Type B pancreatic cell (in vitro differentiated cells): ENCODE measurements around the gene KIF26B. TPM values are rescaled to one million over a fixed set of nuclear protein-coding genes. Genes with fewer than 3 reads are reported as not detected.
A peak's percentile ranks its signal among the peaks of the same experiment; 100 is the strongest.

Source experiments
- DNase-seq: peaks from one replicate; pipeline ENCODE4 v3.0.0; 2021; ENCODE audit warnings: mixed read lengths; ENCODE audit not compliant: unreplicated experiment; ENCODE audit errors: extremely low spot score
- H3K27ac Mint-ChIP-seq: 2 replicates; pipeline ENCODE4 v1.8.0; 2021; ENCODE audit warnings: mild to moderate bottlenecking, mixed read lengths
- H3K27me3 Mint-ChIP-seq: 2 replicates; pipeline ENCODE4 v1.8.0; 2021; ENCODE audit warnings: mixed read lengths
- H3K36me3 Mint-ChIP-seq: 2 replicates; pipeline ENCODE4 v1.8.0; 2021; ENCODE audit warnings: mixed read lengths
- H3K4me1 Mint-ChIP-seq: one replicate; pipeline ENCODE4 v1.8.0; 2021; ENCODE audit warnings: mixed read lengths; ENCODE audit not compliant: unreplicated experiment
- H3K4me3 Mint-ChIP-seq: 2 replicates; pipeline ENCODE4 v1.8.0; 2021; ENCODE audit warnings: mild to moderate bottlenecking, mixed read lengths
- H3K9me3 Mint-ChIP-seq: 2 replicates; pipeline ENCODE4 v1.8.0; 2021; ENCODE audit warnings: mixed read lengths
- CTCF ChIP-seq: fragments of 200-600 bp; sonication (generic); conservative IDR thresholded peaks from 2 replicates; pipeline ENCODE4 v1.5.0; 2021; ENCODE audit warnings: antibody characterized with exemption, mild to moderate bottlenecking
- total RNA-seq: library from RNA; stranded (reverse); gene quantifications from 2 replicates; pipeline ENCODE4 v1.2.1, GENCODE V29; 2021; ENCODE audit warnings: low replicate concordance

KIF26B gene
- total RNA-seq, 1 donor from 2014 or later: 22.1 TPM

DNA sequence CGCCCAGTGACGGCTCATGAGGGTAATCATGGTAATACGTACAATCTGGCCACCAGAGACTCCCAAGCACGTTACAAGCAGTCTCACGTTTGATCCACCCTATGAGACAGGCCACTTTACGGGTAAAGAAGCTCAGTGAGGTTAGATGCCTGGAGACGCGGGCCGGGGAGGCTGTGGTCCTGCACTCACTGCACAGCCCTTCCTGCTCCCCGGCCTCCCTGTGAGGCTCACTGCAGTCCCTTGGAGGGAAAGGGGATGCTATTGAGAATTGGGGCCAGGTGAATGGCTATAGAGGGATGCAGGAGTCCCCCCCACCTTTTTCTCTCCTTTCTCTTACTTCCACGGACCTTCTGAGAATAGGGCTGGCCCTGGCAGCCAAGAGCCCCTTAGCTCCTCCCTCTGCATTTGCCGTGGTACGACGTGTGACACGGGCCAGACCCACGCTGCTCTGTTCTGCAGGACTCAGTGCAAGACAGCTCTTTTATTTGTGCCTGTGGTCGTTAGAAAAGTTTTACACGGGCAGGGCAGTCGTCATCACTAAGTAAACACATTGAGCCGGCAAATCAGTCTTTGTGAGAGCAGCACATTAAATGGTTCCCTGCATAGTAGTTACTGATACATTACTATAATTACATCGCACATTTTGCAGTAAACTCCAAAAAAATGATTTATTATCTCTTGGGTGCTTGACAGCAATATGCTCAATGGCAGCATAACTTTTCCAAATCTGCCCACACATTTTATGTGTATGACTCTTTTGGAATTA lies 18.8 kb downstream of the KIF26B start:
- Mint-ChIP-seq H3K27me3 (peaks cover 2% of the 10 kb centered on the region), H3K9me3 (no peaks in the 10 kb centered on the region), H3K4me1 (peaks cover 47% of the 10 kb centered on the region), H3K4me3 (peak overlapping the region; percentile 68), H3K36me3 (peaks cover 21% of the 10 kb centered on the region), H3K27ac (no peak overlapping the region)
- DNase-seq: no peak
- TF ChIP-seq CTCF: no peak

- H3K36me3 Mint-ChIP-seq: peaks cover 5% of the 10 kb centered on the region
- TF ChIP-seq CTCF: no peak
- no peak for DNase-seq
- H3K4me3 Mint-ChIP-seq: peak overlapping the region; percentile 16
- H3K27me3 Mint-ChIP-seq: no peaks in the 10 kb centered on the region
- H3K9me3 Mint-ChIP-seq: no peaks in the 10 kb centered on the region
- H3K27ac Mint-ChIP-seq: peak overlapping the region; percentile 54
- H3K4me1 Mint-ChIP-seq: peaks cover 52% of the 10 kb centered on the region
Measured at GRCh38 chr1:245177071-245177900, 22.5 kb downstream of the KIF26B start.

DNA sequence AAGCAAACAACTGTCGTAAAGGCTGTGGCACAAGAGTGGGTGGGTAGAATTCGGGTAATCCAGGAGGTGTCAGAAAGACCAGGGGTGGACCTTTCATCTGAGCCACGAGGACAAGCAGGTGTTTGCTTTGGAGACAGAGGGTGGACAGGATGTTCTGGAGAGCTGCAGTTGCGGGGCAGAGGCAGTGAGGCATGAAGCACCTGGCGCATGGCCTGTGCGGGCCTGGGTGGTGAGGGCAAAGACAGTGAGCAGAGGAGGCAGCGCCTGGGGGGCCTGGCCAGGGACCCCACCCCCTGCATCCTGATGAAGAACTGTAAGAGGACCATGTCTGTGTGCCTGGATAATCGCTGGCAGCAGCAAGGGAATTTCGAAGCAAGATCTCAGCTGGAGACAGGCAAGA lies 24.9 kb downstream of the KIF26B start:
- no peaks in the 10 kb centered on the region for H3K9me3 Mint-ChIP-seq
- H3K27ac Mint-ChIP-seq: peak overlapping the region; percentile 23
- no peaks in the 10 kb centered on the region for H3K27me3 Mint-ChIP-seq
- TF ChIP-seq CTCF: no peak
- peaks cover 4% of the 10 kb centered on the region for H3K36me3 Mint-ChIP-seq
- no peak for DNase-seq
- H3K4me3 Mint-ChIP-seq: no peak overlapping the region
- H3K4me1 Mint-ChIP-seq: peaks cover 46% of the 10 kb centered on the region

- peak overlapping the region; percentile 23 for H3K27ac Mint-ChIP-seq
- no peaks in the 10 kb centered on the region for H3K9me3 Mint-ChIP-seq
- no peak overlapping the region for H3K4me3 Mint-ChIP-seq
- DNase-seq: no peak
- H3K4me1 Mint-ChIP-seq: peaks cover 38% of the 10 kb centered on the region
- H3K36me3 Mint-ChIP-seq: peaks cover 4% of the 10 kb centered on the region
- no peak for TF ChIP-seq CTCF
- H3K27me3 Mint-ChIP-seq: no peaks in the 10 kb centered on the region
Measured at GRCh38 chr1:245180496-245181157, 25.8 kb downstream of the KIF26B start.

- Mint-ChIP-seq H3K4me1 (peaks cover 38% of the 10 kb centered on the region), H3K36me3 (peaks cover 4% of the 10 kb centered on the region), H3K27me3 (no peaks in the 10 kb centered on the region), H3K9me3 (no peaks in the 10 kb centered on the region), H3K27ac (no peak overlapping the region), H3K4me3 (no peak overlapping the region)
- no peak for TF ChIP-seq CTCF
- DNase-seq: no peak
Measured at GRCh38 chr1:245181158-245181517, 26.4 kb downstream of the KIF26B start.
